Transverse colon (tissue), 4 donors: ENCODE results near the gene ZNF76. TPM values are rescaled to one million over a fixed set of nuclear protein-coding genes. Genes with fewer than 3 reads are reported as not detected.
A peak's percentile ranks its signal among the peaks of the same experiment; 100 is the strongest.

Experiments used
- DNase-seq: peaks from one replicate; pipeline ENCODE4 v3.0.0-alpha.2; 2019
- H3K27ac ChIP-seq, 4 donors: fragments of 200-600 bp; sonication (generic); 2 replicates each; pipeline ENCODE4 v1.5.1; 2016 to 2018; ENCODE audit warnings: inconsistent platforms in 4 of 4
- H3K27me3 ChIP-seq: fragments of 200-600 bp; sonication (generic); 2 replicates; pipeline ENCODE4 v1.5.1; 2017; ENCODE audit warnings: inconsistent platforms
- H3K36me3 ChIP-seq, 4 donors: fragments of 200-600 bp; sonication (generic); 2 replicates each; pipeline ENCODE4 v1.5.1; 2017 to 2019; ENCODE audit warnings: inconsistent platforms in 4 of 4
- H3K4me1 ChIP-seq, 4 donors: fragments of 200-600 bp; sonication (generic); 2 replicates each; pipeline ENCODE4 v1.5.1; 2017 to 2020; ENCODE audit warnings: inconsistent platforms in 4 of 4
- H3K4me3 ChIP-seq, 4 donors: fragments of 200-600 bp; sonication (generic); 1 replicate in 1 of 4; 2 replicates in 3 of 4; pipeline versions ENCODE4 v1.5.1 to v1.6.1; 2017 to 2019; ENCODE audit warnings: inconsistent platforms in 4 of 4
- H3K9me3 ChIP-seq, 2 donors: fragments of 200-600 bp; sonication (generic); 2 replicates each; pipeline ENCODE4 v1.5.1; 2017 to 2019; ENCODE audit warnings: inconsistent platforms in 2 of 2
- CTCF ChIP-seq, 5 experiments: fragments of 200-600 bp in 3 of 5; fragments of 450-650 bp in 2 of 5; sonication (generic) in 3 of 5; IDR thresholded peaks; 1 replicate in 2 of 5; 2 replicates in 3 of 5; pipeline ENCODE4 v1.5.1; 2016 to 2017; ENCODE audit warnings: antibody characterized with exemption in 5 of 5, inconsistent platforms in 3 of 5, mild to moderate bottlenecking in 2 of 5, moderate library complexity in 1 of 5
- EP300 ChIP-seq: sonication (generic); formaldehyde crosslinking; IDR thresholded peaks from one replicate; pipeline ENCODE4 v1.6.1; 2017; ENCODE audit warnings: antibody characterized with exemption, low read depth
- POLR2A ChIP-seq: fragments of 450-650 bp; IDR thresholded peaks from one replicate; pipeline ENCODE4 v1.6.1; 2016; ENCODE audit warnings: antibody characterized with exemption, mild to moderate bottlenecking, moderate library complexity
- POLR2AphosphoS5 ChIP-seq, 3 donors: sonication (generic); formaldehyde crosslinking; IDR thresholded peaks; one replicate each; pipeline ENCODE4 v1.6.1; 2016; ENCODE audit warnings: antibody characterized with exemption in 3 of 3
- WGBS, 2 donors: methylation state at CpG; one replicate each; pipeline ENCODE4 v1.1.5; 2018; ENCODE audit warnings: low coverage in 1 of 2; 5-methylcytosine and 5-hydroxymethylcytosine counted together
- in situ Hi-C, 4 donors: fragments of 200-750 bp; cut with MboI; loops; one replicate each; pipeline versions ENCODE4 v1.15.0 to v1.15.1; 2017; ENCODE audit warnings: low sequenced_read_pairs in 3 of 4, low pct_ligation_motif_present in 1 of 4, low pct_unique_long_range_greater_than_20kb in 1 of 4
- intact Hi-C: fragments of 100-400 bp; cut with DNase I; formaldehyde crosslinking; loops from one replicate; pipeline ENCODE4 v1.15.1; 2023; ENCODE audit warnings: low total_unique reads
- total RNA-seq, 4 donors: library from RNA; depleted of rRNA; stranded (reverse); fragments of >200 nt; gene quantifications; one replicate each; pipeline ENCODE4 v1.1.0, GENCODE V29; 2016

Gene ZNF76
- total RNA-seq = 10 to 100 TPM; 30.2 to 59.3 (median 35.1) TPM

DNA sequence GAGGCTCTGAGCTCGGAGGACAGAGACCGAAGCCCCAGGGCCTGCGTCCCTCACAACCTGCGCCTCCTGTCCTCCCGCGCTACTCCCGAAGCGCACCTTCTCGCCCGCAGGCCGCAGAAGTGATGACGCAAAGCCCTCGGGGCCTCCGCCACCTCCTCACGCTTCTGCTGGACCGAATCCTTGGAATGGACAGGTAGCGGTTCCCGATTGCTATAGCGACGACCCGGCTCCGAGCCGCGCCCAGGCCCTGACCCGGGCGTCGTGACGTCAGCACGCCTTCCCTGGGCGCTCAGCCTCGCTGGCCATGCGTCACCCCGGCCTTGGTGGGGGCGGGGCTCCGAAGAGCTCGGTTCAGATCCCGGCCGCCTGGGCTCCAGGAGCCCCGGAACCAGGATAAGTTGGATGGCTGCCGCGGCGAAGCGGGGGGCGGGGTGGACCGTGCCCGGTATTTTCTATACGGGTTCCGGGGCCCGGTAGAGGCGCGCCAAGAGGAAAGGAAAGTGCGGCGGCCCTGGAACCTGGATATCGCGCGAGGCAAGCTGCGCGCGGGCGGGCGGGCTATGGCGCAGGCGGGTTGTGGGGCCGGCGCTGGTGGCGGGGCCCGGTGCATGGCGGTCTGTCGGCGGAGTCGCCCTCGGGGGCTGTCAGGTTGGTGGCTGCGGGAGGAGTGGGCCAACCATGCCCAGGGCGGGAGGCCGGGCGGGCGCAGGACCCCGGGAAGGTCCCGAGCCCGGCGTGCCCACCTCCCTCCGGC is at the start of gene ZNF76:
Gene ZNF76, plus strand, starts transcription at position 542 of the 754 bp plus-strand sequence. CDS start 21,417 bp downstream, outside the sequence.
- 1% methylated on average over 47 of the region's 82 CpGs; no CpG with 5 or more reads in 1 of the 2 donors for WGBS, 2 donors
- peak within 1 kb of the TSS; percentile 92 to 96 (median 94) for H3K27ac ChIP-seq
- no peaks in the 10 kb centered on the region for H3K27me3 ChIP-seq
- TF ChIP-seq POLR2A (peak; percentile 72), CTCF (IDR thresholded peaks at IDR 0.05) (peak in 2 of 5 experiments; percentile 58 to 82), POLR2AphosphoS5 (IDR thresholded peaks at IDR 0.05) (peak; percentile 79 to 86 (median 86)), EP300 (peak; percentile 70)
- H3K36me3 ChIP-seq = no peaks in the 10 kb centered on the region
- in situ Hi-C loops (no loop called here), intact Hi-C loops (no loop called here)
- peak within 1 kb of the TSS; percentile 83 to 87 (median 86) for H3K4me3 ChIP-seq
- DNase-seq = peak; percentile 98
- peaks cover 5 to 22% (median 14%) of the 10 kb centered on the region in 4 donors for H3K4me1 ChIP-seq
- H3K9me3 ChIP-seq = no peaks in the 10 kb centered on the region

- H3K27me3 ChIP-seq = peaks cover 86% of the 10 kb centered on the region
- H3K4me3 ChIP-seq = peak overlapping the region; percentile 28 to 58 (median 48)
- no peaks in the 10 kb centered on the region for H3K36me3 ChIP-seq
- no peak overlapping the region for H3K27ac ChIP-seq
- peaks cover 5 to 23% (median 13%) of the 10 kb centered on the region in 4 donors for H3K4me1 ChIP-seq
- in situ Hi-C loops = loop anchor here in 1 of 4 donors (25.0 kb wide), 1 partner anchor 226 kb away; no protein-coding TSS in a partner anchor
- WGBS, 2 donors = 21% methylated on average over 46 of the region's 51 CpGs; no CpG with 5 or more reads in 1 of the 2 donors
- DNase-seq = no peak
- no peak for TF ChIP-seq EP300
- TF ChIP-seq POLR2A = no peak
- TF ChIP-seq CTCF (IDR thresholded peaks at IDR 0.05) = no peak
- TF ChIP-seq POLR2AphosphoS5 (IDR thresholded peaks at IDR 0.05) = no peak
- intact Hi-C loops = no loop called here
- H3K9me3 ChIP-seq = no peaks in the 10 kb centered on the region
These were observed 46.2 kb upstream of the ZNF76 start for GRCh38 chr6:35213298-35213791.

- intact Hi-C loops = no loop called here
- TF ChIP-seq EP300 (no peak), POLR2AphosphoS5 (IDR thresholded peaks at IDR 0.05) (no peak), CTCF (IDR thresholded peaks at IDR 0.05) (no peak), POLR2A (no peak)
- H3K27me3 ChIP-seq = peaks cover 92% of the 10 kb centered on the region
- DNase-seq = no peak
- H3K36me3 ChIP-seq = no peaks in the 10 kb centered on the region
- peak within 1 kb of the TSS; percentile 28 to 58 (median 48) for H3K4me3 ChIP-seq
- H3K4me1 ChIP-seq = peaks cover 5 to 23% (median 13%) of the 10 kb centered on the region in 4 donors
- H3K9me3 ChIP-seq = no peaks in the 10 kb centered on the region
- in situ Hi-C loops = loop anchor here in 1 of 4 donors (25.0 kb wide), 1 partner anchor 227 kb away; no protein-coding TSS in a partner anchor
- H3K27ac ChIP-seq = peak within 1 kb of the TSS in 1 of 4 donors; percentile 8
- WGBS, 2 donors = 2 to 13% methylated on average over 3 to 62 of the region's 89 CpGs
These were observed 45.4 kb upstream of the ZNF76 start, which contains the start of gene SCUBE3 for GRCh38 chr6:35213824-35214756. SCUBE3 (plus strand) TSS chr6:35213956; CDS start chr6:35214419, 463 bp downstream.
